Peyer's patch (tissue), 4 donors: ENCODE results near the gene AKAP12. TPM values are rescaled to one million over a fixed set of nuclear protein-coding genes. Genes with fewer than 3 reads are reported as not detected.
"Not testable (repeated sequence)": the region's sequence is repeated elsewhere in the genome, so short reads cannot be mapped to it uniquely, and the experiment has no call there.

Source experiments
- DNase-seq, 3 donors: peaks; one replicate each; pipeline ENCODE4 v3.0.0-alpha.2; 2017 to 2019
- H3K27ac ChIP-seq, 4 donors: fragments of 200-600 bp; sonication (generic); one replicate each; pipeline ENCODE4 v1.5.1; 2016 to 2019
- H3K27me3 ChIP-seq, 2 donors: fragments of 200-600 bp; sonication (generic); one replicate each; pipeline ENCODE4 v1.5.1; 2019
- H3K36me3 ChIP-seq, 3 donors: fragments of 200-600 bp; sonication (generic); one replicate each; pipeline ENCODE4 v1.5.1; 2016 to 2019
- H3K4me1 ChIP-seq, 4 donors: fragments of 200-600 bp; sonication (generic); one replicate each; pipeline ENCODE4 v1.5.1; 2016 to 2019
- H3K4me3 ChIP-seq, 4 donors: fragments of 200-600 bp; sonication (generic); 1 replicate in 3 of 4; 2 replicates in 1 of 4; pipeline ENCODE4 v1.5.1; 2016 to 2019; ENCODE audit warnings: mild to moderate bottlenecking in 1 of 4
- H3K9me3 ChIP-seq, 4 donors: fragments of 200-600 bp; sonication (generic); one replicate each; pipeline ENCODE4 v1.5.1; 2016 to 2019; ENCODE audit warnings: mild to moderate bottlenecking in 1 of 4
- CTCF ChIP-seq, 6 experiments: fragments of 450-650 bp in 4 of 6; fragments of 200-600 bp in 2 of 6; sonication (generic) in 1 of 6; IDR thresholded peaks; one replicate each; pipeline ENCODE4 v1.5.1; 2017 to 2019; ENCODE audit warnings: antibody characterized with exemption in 6 of 6, mild to moderate bottlenecking in 3 of 6, moderate library complexity in 1 of 6
- POLR2A ChIP-seq, 2 donors: fragments of 450-650 bp; IDR thresholded peaks; one replicate each; pipeline ENCODE4 v1.5.1; 2017; ENCODE audit warnings: antibody characterized with exemption in 2 of 2, mild to moderate bottlenecking in 2 of 2, moderate library complexity in 2 of 2
- total RNA-seq, 4 donors: library from RNA; depleted of rRNA; stranded (reverse); fragments of >200 nt; gene quantifications; one replicate each; pipeline ENCODE4 v1.1.0, GENCODE V29; 2016

Gene AKAP12
- total RNA-seq, 4 donors from 2014 or later: 6.5 to 54.5 (median 23.8) TPM

- Histone ChIP-seq H3K27me3 (no peaks in the 10 kb centered on the region), H3K9me3 (no peaks in the 10 kb centered on the region), H3K4me1 (peaks cover 0 to 7% (median 0%) of the 10 kb centered on the region in 4 donors), H3K27ac (no peak overlapping the region), H3K4me3 (no peak overlapping the region), H3K36me3 (no peaks in the 10 kb centered on the region)
- no peak for DNase-seq
- TF ChIP-seq CTCF (IDR thresholded peaks at IDR 0.05) (no peak), POLR2A (IDR thresholded peaks at IDR 0.05) (no peak)
Observed at GRCh38 chr6:151330130-151330696, 90.4 kb downstream of the AKAP12 start.

GRCh38 chr6:151335930-151336329 is 96.2 kb downstream of the AKAP12 start:
- no peak for TF ChIP-seq CTCF (IDR thresholded peaks at IDR 0.05)
- no peak for TF ChIP-seq POLR2A (IDR thresholded peaks at IDR 0.05)
- no peak for DNase-seq
- H3K4me3 ChIP-seq: no peak overlapping the region
- no peaks in the 10 kb centered on the region for H3K4me1 ChIP-seq
- no peak overlapping the region for H3K27ac ChIP-seq
- no peaks in the 10 kb centered on the region for H3K27me3 ChIP-seq
- no peaks in the 10 kb centered on the region for H3K36me3 ChIP-seq
- no peaks in the 10 kb centered on the region for H3K9me3 ChIP-seq

GRCh38 chr6:151338651-151339200 is 99.0 kb downstream of the AKAP12 start:
- Histone ChIP-seq H3K27me3 (no peaks in the 10 kb centered on the region), H3K4me3 (no peak overlapping the region), H3K27ac (no peak overlapping the region), H3K9me3 (no peaks in the 10 kb centered on the region), H3K4me1 (no peaks in the 10 kb centered on the region), H3K36me3 (no peaks in the 10 kb centered on the region)
- no peak for DNase-seq
- TF ChIP-seq CTCF (IDR thresholded peaks at IDR 0.05) (no peak), POLR2A (IDR thresholded peaks at IDR 0.05) (no peak)

- H3K4me3 ChIP-seq: no peak overlapping the region
- H3K27me3 ChIP-seq: no peaks in the 10 kb centered on the region
- no peak overlapping the region for H3K27ac ChIP-seq
- no peak for TF ChIP-seq POLR2A (IDR thresholded peaks at IDR 0.05)
- DNase-seq: no peak
- no peaks in the 10 kb centered on the region for H3K9me3 ChIP-seq
- H3K36me3 ChIP-seq: no peaks in the 10 kb centered on the region
- no peaks in the 10 kb centered on the region for H3K4me1 ChIP-seq
Observed at GRCh38 chr6:151339369-151339768, 99.6 kb downstream of the AKAP12 start.

DNA sequence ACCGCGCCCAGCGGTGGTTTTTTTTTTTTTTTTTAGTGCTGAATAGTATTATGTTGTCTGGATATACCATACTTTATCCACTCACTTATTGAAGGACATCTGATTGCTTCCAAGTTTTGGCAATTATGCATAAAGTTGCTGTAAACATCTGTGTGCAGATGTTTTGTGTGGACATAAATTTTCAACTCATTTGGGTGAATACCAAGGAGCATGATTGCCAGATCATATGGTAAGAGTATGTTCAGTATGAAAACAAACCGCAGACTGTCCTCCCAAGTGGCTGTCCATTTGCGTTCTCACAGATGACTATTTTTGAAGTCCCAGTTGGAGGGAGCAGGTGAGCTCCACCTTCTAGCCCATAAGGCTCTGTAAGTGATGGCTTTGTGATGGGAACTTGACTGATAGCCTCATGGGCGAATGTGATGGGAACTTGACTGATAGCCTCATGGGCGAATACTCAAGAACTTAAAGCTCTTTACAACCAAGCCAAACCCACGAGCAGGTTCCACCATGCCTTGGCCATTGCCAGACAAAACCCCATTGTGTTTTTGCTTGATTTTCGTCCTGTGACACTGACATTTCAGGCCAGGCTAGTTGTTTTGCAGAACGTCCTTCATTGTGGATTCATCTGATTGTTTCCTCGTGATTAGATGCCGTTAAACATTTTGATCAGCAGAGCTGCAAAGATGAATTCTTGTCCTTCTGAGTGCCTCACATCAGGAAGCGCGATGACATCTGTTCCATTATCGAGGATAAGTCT is 100.6 kb downstream of the AKAP12 start:
- no peaks in the 10 kb centered on the region for H3K36me3 ChIP-seq
- H3K27ac ChIP-seq: no peak overlapping the region
- no peak for DNase-seq
- H3K4me3 ChIP-seq: no peak overlapping the region
- TF ChIP-seq CTCF (IDR thresholded peaks at IDR 0.05): no peak
- no peak for TF ChIP-seq POLR2A (IDR thresholded peaks at IDR 0.05)
- no peaks in the 10 kb centered on the region for H3K4me1 ChIP-seq
- H3K27me3 ChIP-seq: no peaks in the 10 kb centered on the region
- no peaks in the 10 kb centered on the region for H3K9me3 ChIP-seq

GRCh38 chr6:151341476-151342195 is 101.9 kb downstream of the AKAP12 start:
- H3K4me1 ChIP-seq: no peaks in the 10 kb centered on the region
- no peaks in the 10 kb centered on the region for H3K27me3 ChIP-seq
- H3K36me3 ChIP-seq: no peaks in the 10 kb centered on the region
- no peaks in the 10 kb centered on the region for H3K9me3 ChIP-seq
- no peak overlapping the region for H3K27ac ChIP-seq
- TF ChIP-seq POLR2A (IDR thresholded peaks at IDR 0.05): no peak
- no peak for TF ChIP-seq CTCF (IDR thresholded peaks at IDR 0.05)
- DNase-seq: no peak
- no peak overlapping the region for H3K4me3 ChIP-seq

GRCh38 chr6:151342750-151343149 is 103.0 kb downstream of the AKAP12 start:
- not testable (repeated sequence) for H3K27me3 ChIP-seq, H3K4me1 ChIP-seq, H3K9me3 ChIP-seq, H3K4me3 ChIP-seq, DNase-seq, H3K27ac ChIP-seq, H3K36me3 ChIP-seq
